ENCODE measurements around the gene DNAJC4. TPM values are rescaled to one million over a fixed set of nuclear protein-coding genes. Genes with fewer than 3 reads are reported as not detected.
A peak's percentile ranks its signal among the peaks of the same experiment; 100 is the strongest.

Gene DNAJC4
- total RNA-seq, 1 experiment from 2014 or later, result 19.5 TPM

GRCh38 chr11:64186492-64187165 is 43.7 kb upstream of the DNAJC4 start:
- H3K4me3 Mint-ChIP-seq (ENCODE audit: unreplicated experiment), result no peak overlapping the region
- DNase-seq (ENCODE audit: unreplicated experiment), result peak; percentile 31
- BruUV-seq (replicated peaks), result no TSS peak
- ChIA-PET CTCF (interaction anchor here (0.6 to 1.3 kb wide), 6 partner anchors 9 to 1152 kb away, joined by 3 to 6 read pairs (median 3); no protein-coding TSS in a partner anchor), POLR2A (interaction anchor here (0.6 to 4.0 kb wide), 27 partner anchors 8 to 504 kb away, joined by 3 to 42 read pairs (median 5); partner anchors contain the start of genes CATSPERZ, ESRRA, FERMT3 and GPR137)
- no peaks in the 10 kb centered on the region for H3K9me3 Mint-ChIP-seq (ENCODE audit: unreplicated experiment)
- peaks cover 25% of the 10 kb centered on the region for H3K36me3 Mint-ChIP-seq (ENCODE audit: insufficient read depth, unreplicated experiment)
- TF ChIP-seq, protein P1, sequence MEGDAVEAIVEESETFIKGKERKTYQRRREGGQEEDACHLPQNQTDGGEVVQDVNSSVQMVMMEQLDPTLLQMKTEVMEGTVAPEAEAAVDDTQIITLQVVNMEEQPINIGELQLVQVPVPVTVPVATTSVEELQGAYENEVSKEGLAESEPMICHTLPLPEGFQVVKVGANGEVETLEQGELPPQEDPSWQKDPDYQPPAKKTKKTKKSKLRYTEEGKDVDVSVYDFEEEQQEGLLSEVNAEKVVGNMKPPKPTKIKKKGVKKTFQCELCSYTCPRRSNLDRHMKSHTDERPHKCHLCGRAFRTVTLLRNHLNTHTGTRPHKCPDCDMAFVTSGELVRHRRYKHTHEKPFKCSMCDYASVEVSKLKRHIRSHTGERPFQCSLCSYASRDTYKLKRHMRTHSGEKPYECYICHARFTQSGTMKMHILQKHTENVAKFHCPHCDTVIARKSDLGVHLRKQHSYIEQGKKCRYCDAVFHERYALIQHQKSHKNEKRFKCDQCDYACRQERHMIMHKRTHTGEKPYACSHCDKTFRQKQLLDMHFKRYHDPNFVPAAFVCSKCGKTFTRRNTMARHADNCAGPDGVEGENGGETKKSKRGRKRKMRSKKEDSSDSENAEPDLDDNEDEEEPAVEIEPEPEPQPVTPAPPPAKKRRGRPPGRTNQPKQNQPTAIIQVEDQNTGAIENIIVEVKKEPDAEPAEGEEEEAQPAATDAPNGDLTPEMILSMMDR (IDR thresholded peaks at IDR 0.05; ENCODE audit: unreplicated experiment), result no peak
- no peak overlapping the region for H3K27ac Mint-ChIP-seq (ENCODE audit: low read depth, unreplicated experiment)
- intact Hi-C loops (cut with micrococcal nuclease), result loop anchor here (2.0 to 5.0 kb wide), 3 partner anchors 40 to 116 kb away; partner anchors contain the start of genes CATSPERZ, GPR137, NUDT22 and TRPT1
- peaks cover 2% of the 10 kb centered on the region for H3K4me1 Mint-ChIP-seq (ENCODE audit: insufficient read depth, unreplicated experiment)
- H3K27me3 Mint-ChIP-seq (ENCODE audit: insufficient read depth, unreplicated experiment), result no peaks in the 10 kb centered on the region

DNA sequence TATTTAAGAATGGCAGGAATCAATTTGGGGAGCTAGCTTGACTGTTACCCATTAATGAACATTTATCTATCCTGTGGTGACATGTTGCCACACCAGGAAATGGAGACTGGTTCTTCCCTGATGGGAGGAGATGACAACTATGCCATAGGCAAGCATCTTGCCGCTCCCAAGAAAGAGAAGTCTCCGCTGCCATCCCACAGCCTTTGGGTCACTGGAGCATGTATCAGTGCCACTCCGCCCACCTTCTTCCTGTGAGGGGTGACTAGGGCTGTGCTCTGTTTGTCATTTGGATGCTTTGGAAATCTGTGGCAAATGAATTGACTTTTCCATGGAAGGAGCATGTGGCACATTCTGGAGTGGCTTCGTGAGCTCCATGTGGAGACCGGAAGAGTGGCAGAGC is 37.9 kb upstream of the DNAJC4 start:
- TF ChIP-seq, protein P1 (IDR thresholded peaks at IDR 0.05; ENCODE audit: unreplicated experiment), result no peak
- H3K4me1 Mint-ChIP-seq (ENCODE audit: insufficient read depth, unreplicated experiment), result no peaks in the 10 kb centered on the region
- CTCF ChIA-PET, result interaction anchor here (1.5 kb wide), 1 partner anchor 12 kb away, joined by 7 read pairs; no protein-coding TSS in a partner anchor
- H3K27me3 Mint-ChIP-seq (ENCODE audit: insufficient read depth, unreplicated experiment), result no peaks in the 10 kb centered on the region
- intact Hi-C loops (cut with micrococcal nuclease), result no loop called here
- peaks cover 74% of the 10 kb centered on the region for H3K36me3 Mint-ChIP-seq (ENCODE audit: insufficient read depth, unreplicated experiment)
- H3K9me3 Mint-ChIP-seq (ENCODE audit: unreplicated experiment), result no peaks in the 10 kb centered on the region
- H3K27ac Mint-ChIP-seq (ENCODE audit: low read depth, unreplicated experiment), result no peak overlapping the region
- H3K4me3 Mint-ChIP-seq (ENCODE audit: unreplicated experiment), result no peak overlapping the region
- BruUV-seq (replicated peaks), result no TSS peak
- no peak for DNase-seq (ENCODE audit: unreplicated experiment)
- POLR2A ChIA-PET, result no interaction called here

DNA sequence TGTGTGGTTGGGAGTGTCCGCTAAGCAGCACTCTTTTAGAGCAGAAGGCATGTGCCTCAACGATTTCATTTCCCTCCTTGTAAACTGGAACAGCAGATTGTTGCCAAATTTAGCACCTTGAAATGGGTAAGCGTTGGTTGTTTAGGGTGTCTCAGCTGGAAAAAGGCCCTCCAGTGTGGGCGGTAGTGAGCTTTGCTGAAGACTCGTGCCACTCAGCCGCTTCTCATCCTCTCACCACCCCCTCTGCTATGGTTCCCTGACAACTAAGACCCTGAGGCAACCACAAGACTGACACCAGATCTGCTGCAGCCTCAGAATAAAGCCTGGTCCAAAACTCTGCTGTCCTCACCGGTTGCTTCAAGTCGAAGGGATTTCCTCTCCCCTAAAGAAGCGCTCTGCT is 33.7 kb upstream of the DNAJC4 start:
- no TSS peak for BruUV-seq (replicated peaks)
- Mint-ChIP-seq H3K36me3 (ENCODE audit: insufficient read depth, unreplicated experiment) (peaks cover 100% of the 10 kb centered on the region), H3K4me3 (ENCODE audit: unreplicated experiment) (no peak overlapping the region), H3K27ac (ENCODE audit: low read depth, unreplicated experiment) (no peak overlapping the region), H3K4me1 (ENCODE audit: insufficient read depth, unreplicated experiment) (no peaks in the 10 kb centered on the region), H3K9me3 (ENCODE audit: unreplicated experiment) (no peaks in the 10 kb centered on the region), H3K27me3 (ENCODE audit: insufficient read depth, unreplicated experiment) (no peaks in the 10 kb centered on the region)
- intact Hi-C loops (cut with micrococcal nuclease), result no loop called here
- CTCF ChIA-PET, result interaction anchor here (0.7 to 3.4 kb wide), 2 partner anchors 8 to 46 kb away, joined by 4 to 11 read pairs; no protein-coding TSS in a partner anchor
- DNase-seq (ENCODE audit: unreplicated experiment), result no peak
- TF ChIP-seq, protein P1 (IDR thresholded peaks at IDR 0.05; ENCODE audit: unreplicated experiment), result no peak
- POLR2A ChIA-PET, result interaction anchor here (0.6 to 1.1 kb wide), 4 partner anchors 10 to 75 kb away, joined by 3 read pairs; partner anchors contain the start of gene FERMT3

GRCh38 chr11:64198511-64198910 is 31.8 kb upstream of the DNAJC4 start:
- CTCF ChIA-PET, result no interaction called here
- Mint-ChIP-seq H3K27me3 (ENCODE audit: insufficient read depth, unreplicated experiment) (no peaks in the 10 kb centered on the region), H3K9me3 (ENCODE audit: unreplicated experiment) (no peaks in the 10 kb centered on the region), H3K4me3 (ENCODE audit: unreplicated experiment) (no peak overlapping the region), H3K27ac (ENCODE audit: low read depth, unreplicated experiment) (no peak overlapping the region), H3K36me3 (ENCODE audit: insufficient read depth, unreplicated experiment) (peaks cover 100% of the 10 kb centered on the region), H3K4me1 (ENCODE audit: insufficient read depth, unreplicated experiment) (peaks cover 4% of the 10 kb centered on the region)
- no peak for DNase-seq (ENCODE audit: unreplicated experiment)
- no TSS peak for BruUV-seq (replicated peaks)
- intact Hi-C loops (cut with micrococcal nuclease), result no loop called here
- POLR2A ChIA-PET, result no interaction called here
- TF ChIP-seq, protein P1 (IDR thresholded peaks at IDR 0.05; ENCODE audit: unreplicated experiment), result no peak
